GM13977 (cell line): ENCODE results near the gene F7.

Experiments used
- DNase-seq: peaks from one replicate; pipeline ENCODE4 v3.0.0; 2012; ENCODE audit warnings: low spot score
- in situ Hi-C: fragments of 300-500 bp; cut with MboI; formaldehyde crosslinking; loops from one replicate; pipeline ENCODE4 v1.12.0; 2022; ENCODE audit warnings: low sequenced_read_pairs, low pct_unique_long_range_greater_than_20kb, mixed read lengths, inconsistent platforms; ENCODE audit not compliant: unreplicated experiment
- TF ChIP-seq, protein P1 (sequence below): IDR thresholded peaks from 2 replicates; pipeline ENCODE4 v1.5.1; 2012; ENCODE audit warnings: mild to moderate bottlenecking, control low read depth; ENCODE audit not compliant: insufficient read depth; ENCODE audit errors: extremely low read depth, missing control alignments

The F7 gene

DNA sequence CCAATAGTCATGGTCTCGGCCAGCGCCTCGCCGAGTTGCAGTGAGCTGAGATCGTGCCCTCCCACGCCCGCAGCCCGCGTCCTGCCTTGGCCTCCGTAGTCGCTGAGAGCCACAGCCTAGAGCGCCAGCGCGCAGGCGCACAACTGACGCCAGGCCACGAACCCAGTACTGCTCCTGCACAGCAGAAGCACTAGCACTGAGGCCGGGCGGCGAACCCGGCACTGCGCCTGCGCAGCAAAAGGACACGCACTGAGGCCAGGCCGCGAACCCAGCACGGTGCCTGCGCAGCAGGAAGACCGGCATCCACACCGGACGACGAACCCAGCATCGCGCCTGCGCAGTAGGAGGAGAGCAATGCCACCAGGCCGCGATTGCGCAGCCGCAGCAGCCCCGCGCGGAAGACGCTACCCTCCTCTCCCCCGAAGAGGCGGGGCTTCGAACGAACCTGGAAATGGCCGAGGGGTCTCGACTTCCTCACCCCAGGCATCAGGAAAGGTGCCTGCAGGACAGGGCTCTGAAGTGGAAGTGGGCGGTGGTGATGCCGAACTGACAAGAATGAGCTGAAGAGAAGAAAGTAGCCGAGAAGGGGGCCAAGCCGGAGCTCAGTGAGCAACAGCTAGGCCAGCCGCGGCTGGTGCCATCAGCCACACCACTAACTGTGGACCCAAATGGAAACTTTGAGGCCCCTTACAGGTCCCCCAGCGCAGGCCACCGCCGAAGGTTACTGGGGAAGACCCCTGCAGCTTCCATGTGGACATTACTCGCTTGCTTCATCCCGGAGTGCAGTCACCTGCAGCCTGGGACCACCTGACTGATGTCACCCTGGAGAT lies 24.5 kb downstream of the F7 start:
- TF ChIP-seq, protein P1, sequence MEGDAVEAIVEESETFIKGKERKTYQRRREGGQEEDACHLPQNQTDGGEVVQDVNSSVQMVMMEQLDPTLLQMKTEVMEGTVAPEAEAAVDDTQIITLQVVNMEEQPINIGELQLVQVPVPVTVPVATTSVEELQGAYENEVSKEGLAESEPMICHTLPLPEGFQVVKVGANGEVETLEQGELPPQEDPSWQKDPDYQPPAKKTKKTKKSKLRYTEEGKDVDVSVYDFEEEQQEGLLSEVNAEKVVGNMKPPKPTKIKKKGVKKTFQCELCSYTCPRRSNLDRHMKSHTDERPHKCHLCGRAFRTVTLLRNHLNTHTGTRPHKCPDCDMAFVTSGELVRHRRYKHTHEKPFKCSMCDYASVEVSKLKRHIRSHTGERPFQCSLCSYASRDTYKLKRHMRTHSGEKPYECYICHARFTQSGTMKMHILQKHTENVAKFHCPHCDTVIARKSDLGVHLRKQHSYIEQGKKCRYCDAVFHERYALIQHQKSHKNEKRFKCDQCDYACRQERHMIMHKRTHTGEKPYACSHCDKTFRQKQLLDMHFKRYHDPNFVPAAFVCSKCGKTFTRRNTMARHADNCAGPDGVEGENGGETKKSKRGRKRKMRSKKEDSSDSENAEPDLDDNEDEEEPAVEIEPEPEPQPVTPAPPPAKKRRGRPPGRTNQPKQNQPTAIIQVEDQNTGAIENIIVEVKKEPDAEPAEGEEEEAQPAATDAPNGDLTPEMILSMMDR, result no peak
- in situ Hi-C loops, result no loop called here
- DNase-seq, result no peak

DNA sequence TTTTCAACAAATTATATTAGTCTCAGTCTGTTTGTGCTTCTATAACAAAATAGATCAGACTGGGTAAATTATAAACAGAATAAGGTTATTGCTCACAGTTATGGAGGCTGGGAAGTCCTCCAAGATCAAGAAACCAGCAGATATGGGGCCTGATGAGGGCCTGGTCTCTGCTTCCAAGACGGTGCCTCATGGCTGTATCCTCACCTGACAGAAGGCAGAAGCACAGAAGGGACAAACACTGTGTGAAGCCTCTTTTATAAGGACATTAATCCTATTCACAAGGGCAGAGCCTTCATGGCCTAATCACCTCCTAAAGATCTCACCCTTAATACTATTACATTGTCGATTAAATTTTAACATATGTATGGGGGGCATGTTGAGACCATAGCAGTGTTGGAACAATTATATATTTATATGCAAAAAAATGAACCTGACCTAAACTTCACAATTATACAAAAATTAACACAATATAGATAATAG lies 29.7 kb downstream of the F7 start:
- in situ Hi-C loops, result no loop called here
- no peak for DNase-seq
- TF ChIP-seq, protein P1, result no peak

DNA sequence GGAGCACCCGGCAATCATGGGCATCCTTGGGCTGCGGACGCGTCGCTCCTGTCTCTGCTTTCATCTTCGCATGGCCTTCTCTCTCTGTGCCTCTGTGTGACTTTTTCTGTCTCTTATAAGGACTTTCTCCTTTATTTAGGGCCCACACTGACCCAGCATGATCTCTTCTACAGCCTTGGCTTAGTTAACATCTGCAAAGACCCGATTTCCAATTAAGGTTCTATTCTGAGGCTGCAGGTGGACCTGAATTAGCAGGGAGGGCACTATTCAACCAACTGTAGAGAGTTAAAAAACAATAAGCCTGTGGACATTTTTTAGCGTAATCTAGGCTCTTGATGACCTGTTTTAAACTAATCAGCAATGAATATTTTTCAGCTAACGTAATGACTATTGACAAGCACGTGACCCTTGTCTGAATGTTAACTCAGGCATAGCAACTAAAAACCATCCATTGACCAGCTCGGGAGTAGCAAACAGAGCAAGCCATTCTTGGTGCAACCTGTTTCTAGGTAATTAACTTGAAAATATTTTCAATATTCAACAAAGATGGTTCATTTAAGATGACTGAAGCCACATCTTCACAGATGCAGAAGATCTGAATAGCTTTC lies 32.2 kb downstream of the F7 start:
- no peak for DNase-seq
- in situ Hi-C loops, result no loop called here
- TF ChIP-seq, protein P1, result no peak

DNA sequence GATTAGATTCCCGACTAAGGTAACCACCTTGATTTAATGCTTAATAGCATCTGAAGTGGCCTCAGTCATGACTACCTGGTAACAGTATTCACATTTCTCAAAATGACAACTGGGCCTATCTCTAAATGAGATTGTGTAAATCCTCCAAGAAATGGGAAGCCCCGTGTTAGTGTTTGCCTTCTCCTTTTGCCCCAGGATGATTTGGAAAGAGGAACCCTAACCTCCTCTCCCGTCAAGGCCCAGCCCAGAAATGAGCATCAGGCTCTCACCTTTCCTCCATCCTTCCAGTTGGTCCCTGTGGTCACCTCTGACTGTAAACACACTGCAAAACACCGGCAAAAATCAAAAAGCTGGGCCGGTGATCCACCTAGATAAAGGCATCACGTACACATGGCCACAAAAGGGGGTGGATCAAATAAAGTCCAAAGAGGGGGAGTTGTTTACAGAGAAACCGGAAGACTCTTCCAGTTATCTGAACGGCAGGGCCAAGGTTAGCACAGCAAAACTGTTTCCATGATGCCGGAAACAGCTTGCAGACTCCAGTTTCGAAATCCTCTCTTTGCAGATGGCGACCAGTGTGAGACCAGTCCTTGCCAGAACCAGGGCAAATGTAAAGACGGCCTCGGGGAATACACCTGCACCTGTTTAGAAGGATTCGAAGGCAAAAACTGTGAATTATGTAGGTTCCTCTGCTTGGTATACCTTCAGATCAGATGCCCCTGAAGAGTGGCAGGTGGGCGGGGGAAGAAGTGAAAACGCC lies 33.4 kb downstream of the F7 start:
- DNase-seq, result no peak
- in situ Hi-C loops, result no loop called here
- TF ChIP-seq, protein P1, result no peak

DNA sequence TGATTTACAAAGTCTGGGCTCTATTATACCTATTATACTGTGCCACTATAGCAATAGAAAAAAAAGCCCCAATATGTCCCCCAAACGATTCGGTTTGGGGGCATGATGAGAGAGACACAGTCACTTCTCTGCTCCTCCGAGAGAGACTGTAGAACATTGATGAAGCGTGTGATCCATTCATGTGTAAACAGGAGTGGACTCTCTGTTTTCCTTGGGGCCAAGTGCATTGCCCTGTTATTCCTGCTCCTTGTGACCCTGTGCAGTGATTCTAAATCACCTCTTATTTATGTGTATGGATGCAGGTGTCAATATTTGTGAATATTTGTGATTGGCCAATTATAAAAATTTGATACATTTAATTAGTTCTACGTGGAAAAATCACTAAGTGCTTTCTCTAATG lies 34.0 kb downstream of the F7 start:
- in situ Hi-C loops, result no loop called here
- TF ChIP-seq, protein P1, result no peak
- DNase-seq, result no peak
